GM19025 (cell line): ENCODE results near the gene SORCS2.

Source experiments
- ATAC-seq: cut with Tn5 transposase; IDR thresholded peaks from one replicate; pipeline ENCODE4 v1.9.1; 2021; ENCODE audit warnings: mild to moderate bottlenecking, low read depth, moderate library complexity; ENCODE audit not compliant: unreplicated experiment

SORCS2 gene

GRCh38 chr4:7313991-7314390 is 121.7 kb downstream of the SORCS2 start:
- no peak for ATAC-seq

- no peak for ATAC-seq
Measured at GRCh38 chr4:7315286-7315685, 122.9 kb downstream of the SORCS2 start.

- ATAC-seq: no peak
Measured at GRCh38 chr4:7315935-7316334, 123.6 kb downstream of the SORCS2 start.

- no peak for ATAC-seq
Measured at GRCh38 chr4:7319024-7319423, 126.7 kb downstream of the SORCS2 start.

- ATAC-seq: no peak
Measured at GRCh38 chr4:7320206-7320797, 128.0 kb downstream of the SORCS2 start.

- ATAC-seq: no peak
Measured at GRCh38 chr4:7322166-7322991, 130.0 kb downstream of the SORCS2 start.

- no peak for ATAC-seq
Measured at GRCh38 chr4:7323461-7323871, 131.1 kb downstream of the SORCS2 start.

- ATAC-seq: no peak
Measured at GRCh38 chr4:7323872-7324650, 131.7 kb downstream of the SORCS2 start.

GRCh38 chr4:7324651-7325121 is 132.3 kb downstream of the SORCS2 start:
- no peak for ATAC-seq

GRCh38 chr4:7325541-7325940 is 133.2 kb downstream of the SORCS2 start:
- ATAC-seq: no peak

GRCh38 chr4:7326306-7326692 is 134.0 kb downstream of the SORCS2 start:
- ATAC-seq: no peak

- no peak for ATAC-seq
Measured at GRCh38 chr4:7326693-7327340, 134.5 kb downstream of the SORCS2 start.

GRCh38 chr4:7327341-7327885 is 135.1 kb downstream of the SORCS2 start:
- no peak for ATAC-seq

GRCh38 chr4:7328162-7328912 is 136.0 kb downstream of the SORCS2 start:
- ATAC-seq: no peak

- no peak for ATAC-seq
Measured at GRCh38 chr4:7328913-7329638, 136.7 kb downstream of the SORCS2 start.

- no peak for ATAC-seq
Measured at GRCh38 chr4:7330031-7330596, 137.8 kb downstream of the SORCS2 start.

GRCh38 chr4:7330811-7331681 is 138.7 kb downstream of the SORCS2 start:
- ATAC-seq: no peak

GRCh38 chr4:7331682-7332000 is 139.3 kb downstream of the SORCS2 start:
- no peak for ATAC-seq
